Measurements from ENCODE around the gene SLC26A2.
"Not testable (repeated sequence)": the region's sequence is repeated elsewhere in the genome, so short reads cannot be mapped to it uniquely, and the experiment has no call there.

Gene SLC26A2

GRCh38 chr5:150001660-150002486, 41.3 kb downstream of the SLC26A2 start:
- peak; percentile 22 for DNase-seq (ENCODE audit: low read depth)

GRCh38 chr5:150006318-150006717, 45.8 kb downstream of the SLC26A2 start:
- DNase-seq (ENCODE audit: low read depth), result no peak

DNA sequence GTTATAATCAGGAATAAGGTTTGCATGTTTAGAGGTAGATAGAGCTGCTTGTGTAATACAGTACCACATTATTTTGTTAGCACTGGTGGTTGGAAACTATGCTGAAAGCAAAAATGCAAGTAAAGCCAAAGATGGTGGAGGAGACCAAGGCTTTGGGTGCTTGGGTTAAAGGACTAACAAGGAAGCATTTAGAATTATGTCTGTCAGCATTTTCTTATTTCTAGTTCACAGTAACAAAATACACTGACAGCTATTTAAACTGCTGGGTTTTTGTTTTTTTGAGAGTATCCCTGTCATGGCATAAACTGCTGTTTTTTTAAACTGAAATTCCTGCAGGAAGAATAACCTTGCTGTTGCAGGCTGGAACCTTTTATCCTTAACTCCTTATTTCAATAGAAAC, 46.5 kb downstream of the SLC26A2 start:
- DNase-seq (ENCODE audit: low read depth), result no peak

GRCh38 chr5:150009671-150010387, 49.3 kb downstream of the SLC26A2 start:
- no peak for DNase-seq (ENCODE audit: low read depth)

GRCh38 chr5:150013931-150014330, 53.4 kb downstream of the SLC26A2 start:
- DNase-seq (ENCODE audit: low read depth), result no peak

DNA sequence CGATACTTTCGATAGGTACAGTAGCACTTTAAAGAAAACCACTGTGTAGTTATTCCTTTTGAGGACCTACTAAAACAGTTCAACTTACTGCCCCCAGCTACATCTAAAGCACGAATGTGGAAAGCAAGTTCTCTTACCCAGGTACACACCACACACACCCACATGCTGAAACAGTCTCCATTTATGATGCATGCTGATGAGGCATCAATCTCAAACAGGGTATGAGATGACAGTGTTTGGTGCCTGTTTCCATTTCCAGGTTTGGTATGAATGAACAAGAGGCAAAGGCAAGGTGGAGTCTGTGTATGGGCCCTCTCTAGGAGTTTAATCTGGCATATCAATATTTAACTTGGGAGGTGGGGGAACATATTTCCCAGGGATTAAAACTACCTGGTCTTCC, 53.9 kb downstream of the SLC26A2 start:
- no peak for DNase-seq (ENCODE audit: low read depth)

GRCh38 chr5:150015415-150015814, 54.9 kb downstream of the SLC26A2 start:
- DNase-seq (ENCODE audit: low read depth), result no peak

DNA sequence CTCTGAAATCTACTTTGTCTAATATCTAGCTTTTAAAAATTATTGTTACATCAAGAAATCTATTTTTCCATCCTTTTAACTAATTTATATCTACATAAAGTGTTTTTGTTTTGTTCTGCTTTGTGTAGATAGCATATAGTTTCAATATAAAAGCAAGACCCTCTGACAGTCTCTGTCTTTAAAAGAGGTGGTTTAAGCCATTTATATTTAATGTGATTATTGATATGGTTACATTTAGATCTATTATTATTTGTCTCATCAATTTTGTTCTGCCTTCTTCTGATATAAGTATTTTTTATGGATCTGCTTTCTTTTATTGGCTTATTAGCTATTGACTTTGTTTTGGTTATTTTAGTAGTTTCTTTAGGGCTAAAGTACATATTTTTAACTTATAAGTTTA, 56.0 kb downstream of the SLC26A2 start:
- no peak for DNase-seq (ENCODE audit: low read depth)

DNA sequence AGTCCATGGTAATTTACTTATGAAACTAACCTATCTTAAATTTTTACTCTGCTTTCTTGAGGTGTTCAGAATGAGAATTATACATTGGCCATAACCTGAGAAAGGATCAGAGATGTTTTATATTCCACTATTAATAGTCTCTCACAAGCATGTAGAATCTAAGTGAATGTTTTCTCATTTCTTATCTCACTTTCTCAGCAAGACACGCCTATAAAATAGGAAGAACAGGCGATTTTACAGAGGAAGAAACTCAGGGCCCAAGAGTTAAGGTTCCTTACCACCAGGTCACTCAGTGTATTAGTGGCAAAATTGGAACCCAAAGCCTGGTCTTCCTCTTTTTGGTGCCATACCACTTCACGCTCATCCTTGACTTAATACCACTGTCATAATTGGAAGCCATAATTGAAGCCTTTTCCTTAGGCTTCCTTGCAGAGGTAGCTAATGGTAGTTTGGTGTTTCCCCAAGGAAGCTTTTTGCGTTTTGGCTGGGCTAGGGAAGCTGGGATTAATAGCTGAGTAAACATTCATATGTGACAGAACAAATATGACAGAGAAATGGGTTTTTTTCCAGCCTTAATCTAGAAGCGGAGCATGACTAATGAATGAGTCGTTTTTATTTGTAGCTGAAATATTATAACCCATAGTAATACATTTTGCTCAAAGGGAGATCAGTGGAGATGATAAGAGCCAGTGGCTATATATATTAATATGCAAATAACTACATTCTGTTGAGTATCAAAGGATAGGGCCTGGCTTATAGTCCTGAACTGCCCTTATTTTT, 56.9 kb downstream of the SLC26A2 start:
- peak; percentile 32 for DNase-seq (ENCODE audit: low read depth)

GRCh38 chr5:150020249-150020648, 59.7 kb downstream of the SLC26A2 start:
- DNase-seq (ENCODE audit: low read depth), result no peak

DNA sequence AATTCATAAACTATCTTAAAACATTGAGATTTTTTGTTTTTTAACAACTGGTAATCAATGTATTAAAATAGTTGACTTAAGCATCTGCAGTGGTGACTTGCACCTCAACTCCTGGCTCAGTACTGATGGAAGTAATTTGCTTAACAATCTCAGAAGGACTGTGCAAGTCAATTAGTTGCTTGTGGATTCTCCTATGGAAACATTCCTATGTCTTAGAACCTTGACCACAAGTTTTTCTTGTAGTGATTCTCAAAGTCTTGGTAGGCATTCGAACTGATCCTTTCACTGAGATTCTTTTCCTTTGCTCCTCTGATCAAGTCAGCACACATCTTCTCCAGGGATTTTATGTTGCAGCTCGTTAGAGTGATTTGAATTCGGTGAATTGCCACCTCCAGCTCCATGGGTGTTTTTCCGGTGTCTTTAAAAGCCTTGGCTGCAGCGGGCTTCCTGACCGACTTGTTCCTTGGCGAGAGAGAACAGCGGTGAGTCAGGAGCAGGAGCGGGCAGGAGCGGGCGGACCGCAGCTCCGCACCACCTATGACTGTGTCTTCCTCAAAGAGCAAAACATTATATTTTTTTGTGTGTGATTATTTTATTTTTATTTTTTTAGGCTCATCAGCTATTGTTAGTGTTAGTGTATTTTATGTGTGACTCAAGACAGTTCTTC, 61.1 kb downstream of the SLC26A2 start:
- DNase-seq (ENCODE audit: low read depth), result no peak

GRCh38 chr5:150022158-150022531, 61.6 kb downstream of the SLC26A2 start:
- peak; percentile 83 for DNase-seq (ENCODE audit: low read depth)

GRCh38 chr5:150022681-150023080, 62.1 kb downstream of the SLC26A2 start:
- no peak for DNase-seq (ENCODE audit: low read depth)

DNA sequence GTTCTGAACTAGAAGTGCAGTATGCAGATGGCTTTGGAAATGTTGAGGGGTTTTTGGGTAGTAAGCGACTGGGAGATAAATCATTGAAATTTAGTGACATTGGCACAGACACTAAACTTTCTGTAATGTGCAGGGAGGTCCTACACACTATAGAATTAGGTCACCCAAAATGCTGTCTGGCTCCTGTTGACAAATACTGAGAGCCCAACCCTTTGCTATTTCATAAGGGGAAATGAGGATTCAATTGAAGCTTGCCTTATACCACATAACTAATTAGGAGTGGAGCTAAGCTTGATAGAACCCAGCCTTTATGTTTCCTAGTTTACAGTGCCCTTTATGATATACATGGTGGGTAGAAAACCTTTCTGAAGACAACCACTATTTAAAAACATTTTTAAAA, 62.6 kb downstream of the SLC26A2 start:
- no peak for DNase-seq (ENCODE audit: low read depth)

DNA sequence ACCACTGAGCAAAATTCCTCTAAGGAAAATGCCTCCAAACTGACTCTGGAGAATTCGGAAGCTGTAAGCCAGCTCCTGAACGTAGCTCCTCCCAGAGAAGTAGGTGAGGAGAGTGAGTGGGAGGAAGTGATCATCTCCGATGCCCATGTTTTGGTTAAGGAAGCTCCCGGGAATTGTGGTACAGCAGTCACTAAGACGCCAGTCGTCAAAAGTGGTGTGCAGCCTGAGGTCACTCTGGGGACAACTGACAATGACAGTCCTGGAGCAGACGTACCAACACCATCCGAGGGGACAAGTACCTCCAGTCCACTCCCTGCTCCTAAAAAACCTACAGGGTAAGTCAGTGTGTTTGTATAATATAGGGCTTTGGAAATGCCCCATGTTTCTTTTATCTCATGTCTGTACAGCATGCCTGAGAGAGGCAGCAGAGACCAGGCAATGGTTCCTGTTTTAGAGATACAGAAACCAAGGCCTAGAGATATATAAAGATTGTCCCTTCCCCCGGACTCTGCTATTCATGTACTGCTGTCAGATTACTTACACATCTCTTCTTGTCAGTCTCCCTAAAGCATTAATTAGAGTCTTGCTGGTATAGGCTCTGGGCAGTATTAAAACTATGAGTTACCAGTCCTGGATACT, 63.9 kb downstream of the SLC26A2 start:
- DNase-seq (ENCODE audit: low read depth), result no peak

- no peak for DNase-seq (ENCODE audit: low read depth)
Observed at GRCh38 chr5:150026682-150027172, 66.2 kb downstream of the SLC26A2 start.

DNA sequence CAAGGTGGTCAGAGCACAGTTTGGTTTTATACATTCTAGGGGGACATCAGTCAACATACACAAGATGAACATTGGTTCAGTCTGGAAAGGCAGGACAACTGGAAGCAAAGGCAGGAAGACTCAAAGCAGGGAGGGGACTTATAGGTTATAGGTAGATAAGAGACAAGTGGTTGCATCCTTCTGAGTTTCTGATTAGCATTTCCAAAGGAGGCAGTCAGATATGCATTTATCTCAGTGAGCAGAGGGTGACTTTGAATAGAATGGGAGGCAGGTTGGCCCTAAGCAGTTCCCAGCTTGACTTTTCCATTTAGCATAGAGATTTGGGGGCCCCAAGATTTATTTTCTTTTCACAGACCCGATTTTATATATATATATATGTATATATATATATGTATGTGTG, 67.5 kb downstream of the SLC26A2 start:
- DNase-seq (ENCODE audit: low read depth), result not testable (repeated sequence)

DNA sequence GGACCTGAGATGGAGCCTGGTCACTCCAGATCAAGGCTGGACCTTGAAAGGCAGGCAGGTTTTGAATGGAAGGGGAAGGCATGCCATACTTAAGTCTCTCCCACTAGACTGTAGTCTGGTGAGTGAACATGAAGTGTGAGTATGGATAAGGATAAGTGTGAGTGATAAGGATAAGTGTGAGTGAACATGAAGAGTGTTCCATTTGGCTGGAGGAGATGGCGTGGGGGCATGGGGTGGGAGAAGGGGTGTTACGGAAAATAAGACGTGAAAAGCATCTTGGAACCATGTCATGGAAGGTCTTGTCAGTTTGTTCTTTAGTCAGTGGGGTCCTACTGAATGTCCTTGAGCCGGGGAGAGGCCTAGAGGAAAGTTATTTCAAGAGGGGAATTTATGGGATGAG, 72.8 kb downstream of the SLC26A2 start:
- no peak for DNase-seq (ENCODE audit: low read depth)

GRCh38 chr5:150034662-150035061, 74.1 kb downstream of the SLC26A2 start:
- no peak for DNase-seq (ENCODE audit: low read depth)

GRCh38 chr5:150035139-150035895, 74.8 kb downstream of the SLC26A2 start:
- no peak for DNase-seq (ENCODE audit: low read depth)

GRCh38 chr5:150036513-150036912, 76.0 kb downstream of the SLC26A2 start:
- DNase-seq (ENCODE audit: low read depth), result peak; percentile 99

Data from non-pigmented ciliary epithelial cell (primary cell).